Activated B cell treated with CpG ODN at 0.5 μM for 24 hours (primary cell): Measurements from ENCODE around the gene HNRNPA2B1. TPM values are rescaled to one million over a fixed set of nuclear protein-coding genes. Genes with fewer than 3 reads are reported as not detected.
"Not testable (repeated sequence)": the region's sequence is repeated elsewhere in the genome, so short reads cannot be mapped to it uniquely, and the experiment has no call there.

ENCODE experiments used
- ATAC-seq: fragments of 200-7000 bp; cut with Tn5 transposase; one replicate; pipeline ENCODE4 v1.10.0; 2021; ENCODE audit warnings: low read depth, mild to moderate bottlenecking, moderate library complexity
- CTCF ChIA-PET: fragments of 350-600 bp; sonication (Branson Sonifier 250); formaldehyde crosslinking; loops from one replicate; lab custom pipeline; 2021; ENCODE audit warnings: antibody characterized with exemption; lab: Charles Lee
- POLR2A ChIA-PET: fragments of 350-600 bp; sonication (Branson Sonifier 250); formaldehyde crosslinking; loops from one replicate; lab custom pipeline; 2021; ENCODE audit warnings: antibody characterized with exemption; lab: Charles Lee
- DNase-seq: peaks from one replicate; pipeline ENCODE4 v3.0.0; 2022
- H3K27ac Mint-ChIP-seq: one replicate; pipeline ENCODE4 v1.8.0; 2020; ENCODE audit warnings: mixed read lengths
- H3K27me3 Mint-ChIP-seq: one replicate; pipeline ENCODE4 v1.8.0; 2021; ENCODE audit warnings: mixed read lengths
- H3K36me3 Mint-ChIP-seq: one replicate; pipeline ENCODE4 v1.8.0; 2021; ENCODE audit warnings: low read depth, mixed read lengths
- H3K4me1 Mint-ChIP-seq: one replicate; pipeline ENCODE4 v1.8.0; 2021; ENCODE audit warnings: mixed read lengths
- H3K4me3 Mint-ChIP-seq: one replicate; pipeline ENCODE4 v1.8.0; 2020; ENCODE audit warnings: mild to moderate bottlenecking, mixed read lengths
- H3K9me3 Mint-ChIP-seq: one replicate; pipeline ENCODE4 v1.8.0; 2020; ENCODE audit warnings: mixed read lengths
- CTCF ChIP-seq: fragments of 200-600 bp; IDR thresholded peaks from one replicate; pipeline ENCODE4 v1.8.0; 2022; ENCODE audit warnings: antibody characterized with exemption, mild to moderate bottlenecking
- intact Hi-C: fragments of 100-400 bp; cut with micrococcal nuclease; formaldehyde crosslinking; loops from one replicate; pipeline ENCODE4 v1.15.1; 2024
- total RNA-seq: library from RNA; stranded (reverse); gene quantifications from 2 replicates; pipeline ENCODE4 v1.2.3, GENCODE V29; 2022

The HNRNPA2B1 gene
- total RNA-seq, 1 donor from 2014 or later, result 634 TPM

- POLR2A ChIA-PET, result interaction anchor here (0.7 to 2.7 kb wide), 5 partner anchors 14 to 36 kb away, joined by 3 to 8 read pairs (median 6); partner anchors contain the start of gene NFE2L3
- no peak for DNase-seq
- peak; percentile 34 for ATAC-seq
- Mint-ChIP-seq H3K27ac (peak overlapping the region; percentile 36), H3K27me3 (no peaks in the 10 kb centered on the region), H3K4me1 (peaks cover 12% of the 10 kb centered on the region), H3K9me3 (no peaks in the 10 kb centered on the region), H3K36me3 (peaks cover 12% of the 10 kb centered on the region), H3K4me3 (no peak overlapping the region)
- TF ChIP-seq CTCF, result no peak
- intact Hi-C loops, result no loop called here
- CTCF ChIA-PET, result interaction anchor here (0.9 to 1.6 kb wide), 3 partner anchors 30 to 275 kb away, joined by 3 to 4 read pairs (median 3); no protein-coding TSS in a partner anchor
Measured at GRCh38 chr7:26167303-26167934, 33.1 kb downstream of the HNRNPA2B1 start.

- intact Hi-C loops, result no loop called here
- H3K27ac Mint-ChIP-seq, result peak overlapping the region; percentile 36
- peak; percentile 52 for ATAC-seq
- no peak for TF ChIP-seq CTCF
- no peaks in the 10 kb centered on the region for H3K9me3 Mint-ChIP-seq
- ChIA-PET CTCF (interaction anchor here (0.9 to 1.6 kb wide), 3 partner anchors 31 to 274 kb away, joined by 3 to 4 read pairs (median 3); no protein-coding TSS in a partner anchor), POLR2A (interaction anchor here (0.5 to 2.7 kb wide), 9 partner anchors 10 to 65 kb away, joined by 3 to 8 read pairs (median 4); partner anchors contain the start of gene NFE2L3)
- H3K4me1 Mint-ChIP-seq, result peaks cover 12% of the 10 kb centered on the region
- peaks cover 10% of the 10 kb centered on the region for H3K36me3 Mint-ChIP-seq
- H3K27me3 Mint-ChIP-seq, result no peaks in the 10 kb centered on the region
- no peak for DNase-seq
- H3K4me3 Mint-ChIP-seq, result no peak overlapping the region
Measured at GRCh38 chr7:26166684-26167266, 33.8 kb downstream of the HNRNPA2B1 start.

GRCh38 chr7:26165950-26166683 is 34.4 kb downstream of the HNRNPA2B1 start:
- H3K27me3 Mint-ChIP-seq, result no peaks in the 10 kb centered on the region
- ChIA-PET POLR2A (interaction anchor here (0.5 to 2.7 kb wide), 7 partner anchors 9 to 65 kb away, joined by 3 to 8 read pairs (median 4); partner anchors contain the start of gene NFE2L3), CTCF (interaction anchor here (1.4 to 1.6 kb wide), 2 partner anchors 32 to 273 kb away, joined by 3 to 4 read pairs; no protein-coding TSS in a partner anchor)
- peaks cover 12% of the 10 kb centered on the region for H3K4me1 Mint-ChIP-seq
- intact Hi-C loops, result no loop called here
- ATAC-seq, result no peak
- H3K36me3 Mint-ChIP-seq, result peaks cover 10% of the 10 kb centered on the region
- DNase-seq, result no peak
- H3K4me3 Mint-ChIP-seq, result no peak overlapping the region
- H3K27ac Mint-ChIP-seq, result no peak overlapping the region
- no peaks in the 10 kb centered on the region for H3K9me3 Mint-ChIP-seq
- TF ChIP-seq CTCF, result no peak

- CTCF ChIA-PET, H3K27me3 Mint-ChIP-seq, intact Hi-C loops, H3K9me3 Mint-ChIP-seq, H3K36me3 Mint-ChIP-seq, DNase-seq, H3K4me3 Mint-ChIP-seq, ATAC-seq, H3K27ac Mint-ChIP-seq, POLR2A ChIA-PET: not testable (repeated sequence)
- peaks cover 14% of the 10 kb centered on the region for H3K4me1 Mint-ChIP-seq
Measured at GRCh38 chr7:26163804-26164203, 36.7 kb downstream of the HNRNPA2B1 start.

- TF ChIP-seq CTCF, result no peak
- no peak overlapping the region for H3K4me3 Mint-ChIP-seq
- POLR2A ChIA-PET, result interaction anchor here (2.6 kb wide), 1 partner anchor 10 kb away, joined by 9 read pairs; the partner anchor contains the start of gene NFE2L3
Measured at GRCh38 chr7:26162431-26162830, 38.1 kb downstream of the HNRNPA2B1 start.

More at GRCh38 chr7:26162431-26162830, 38.1 kb downstream of the HNRNPA2B1 start:
- no peaks in the 10 kb centered on the region for H3K27me3 Mint-ChIP-seq
- H3K9me3 Mint-ChIP-seq, result no peaks in the 10 kb centered on the region
- H3K27ac Mint-ChIP-seq, result no peak overlapping the region
- no peaks in the 10 kb centered on the region for H3K36me3 Mint-ChIP-seq
- peaks cover 24% of the 10 kb centered on the region for H3K4me1 Mint-ChIP-seq
- intact Hi-C loops, result no loop called here
- DNase-seq (no peak), ATAC-seq (no peak)
- CTCF ChIA-PET, result no interaction called here
